ENCODE measurements around the gene GTF3C2.
"Not testable (repeated sequence)": the region's sequence is repeated elsewhere in the genome, so short reads cannot be mapped to it uniquely, and the experiment has no call there.

Gene GTF3C2

DNA sequence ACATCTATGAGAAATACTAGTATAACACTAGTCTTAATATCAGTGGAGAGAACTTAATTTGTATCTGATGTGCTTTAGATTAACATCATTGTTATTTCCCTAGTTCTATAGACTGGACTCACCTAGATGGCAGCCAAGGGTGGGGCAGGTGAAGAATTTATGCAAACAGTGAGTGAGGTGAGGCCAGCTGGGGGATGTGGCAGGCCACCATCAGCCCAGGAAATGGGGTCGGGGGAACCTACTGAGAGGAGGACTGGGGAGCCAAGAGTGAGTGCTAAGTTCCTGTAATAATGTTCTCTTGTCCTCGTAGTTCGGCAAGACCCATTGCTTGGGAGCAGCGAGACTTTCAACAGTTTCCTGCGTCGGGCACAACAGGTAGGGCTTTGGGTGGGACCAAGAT lies 16.4 kb upstream of the GTF3C2 start:
- no peak for DNase-seq

DNA sequence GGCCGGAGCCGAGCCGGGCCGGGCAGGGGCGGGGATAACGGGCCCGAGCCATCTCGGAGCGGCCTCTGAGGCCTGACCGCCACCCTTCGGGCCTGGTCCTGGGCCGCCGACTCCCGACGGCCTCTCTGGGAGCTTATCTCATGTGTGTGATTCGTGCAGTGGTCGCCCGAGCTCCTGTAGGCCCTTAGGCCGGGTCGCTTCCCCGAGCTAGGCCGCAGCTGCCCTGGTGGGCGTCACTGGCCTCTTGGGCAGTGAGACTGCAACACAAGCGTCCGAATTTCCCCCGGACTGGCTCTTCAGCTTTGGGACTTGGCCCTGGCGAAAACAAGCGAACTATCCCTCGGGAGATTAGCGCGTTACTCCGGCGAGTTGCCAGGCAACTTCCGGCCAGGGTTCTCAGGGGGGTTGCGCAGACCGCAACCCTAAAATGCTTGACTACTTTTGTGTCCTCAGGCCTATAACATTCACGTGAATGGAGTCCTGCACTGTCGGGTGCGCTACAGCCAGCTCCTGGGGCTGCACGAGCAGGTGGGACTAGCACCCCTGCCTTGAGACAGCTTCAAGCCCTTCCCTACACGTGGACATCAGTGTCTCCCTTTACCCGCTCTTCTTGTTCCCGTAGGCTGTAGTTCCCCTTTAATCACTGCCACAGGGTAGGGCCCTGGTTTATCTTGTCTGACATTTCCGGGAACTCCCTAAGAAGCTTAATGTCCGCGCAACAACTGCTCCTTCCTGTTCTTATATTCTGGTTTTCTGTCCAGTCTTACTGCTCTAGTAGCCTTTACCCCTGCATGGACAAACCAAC lies 14.5 kb upstream of the GTF3C2 start:
- peak; percentile 93 for DNase-seq

DNA sequence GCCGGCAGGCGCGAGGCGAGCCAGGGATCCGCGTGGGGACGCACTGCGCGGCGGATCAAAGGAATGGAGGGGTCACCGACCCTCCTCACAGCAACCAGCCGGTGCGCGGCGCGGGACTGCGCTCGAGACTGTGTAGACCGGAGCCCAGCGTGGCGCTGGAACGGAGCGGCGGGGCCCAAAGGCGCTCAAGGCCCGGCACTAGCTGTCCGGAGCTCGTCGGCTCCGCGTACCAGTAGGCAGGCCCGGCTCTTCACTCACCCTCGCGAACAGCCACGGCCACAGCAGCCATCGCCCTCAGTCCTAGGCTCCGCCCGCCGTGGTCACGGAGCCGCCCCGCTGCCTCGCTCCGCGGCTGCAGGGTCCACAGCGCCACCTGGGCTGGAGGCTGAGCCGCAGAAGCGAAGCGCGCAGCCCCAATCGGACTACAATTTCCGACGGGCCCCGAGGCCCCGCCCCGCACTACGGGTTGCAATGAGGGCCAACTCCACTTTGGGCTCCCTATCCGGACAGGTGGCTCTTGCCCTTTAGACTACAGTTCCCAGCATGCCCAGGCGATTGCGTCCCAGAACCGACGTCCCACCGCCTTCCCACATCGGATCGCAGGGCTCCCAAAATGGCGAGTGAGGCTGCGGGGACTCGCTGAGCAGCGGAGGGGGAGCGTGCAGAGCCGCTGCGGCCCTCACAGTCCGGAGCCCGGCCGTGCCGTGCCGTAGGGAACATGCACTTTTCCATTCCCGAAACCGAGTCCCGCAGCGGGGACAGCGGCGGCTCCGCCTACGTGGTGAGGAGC lies 13.7 kb upstream of the GTF3C2 start, which contains the start of the genes EIF2B4 and SNX17:
EIF2B4 (minus strand) TSS at position 313 of the 790 bp plus-strand sequence; CDS start at position 289, 24 bp downstream.
SNX17 (plus strand) TSS at position 591 of the 790 bp plus-strand sequence; CDS start at position 719, 128 bp downstream.
- DNase-seq = peak; percentile 100

DNA sequence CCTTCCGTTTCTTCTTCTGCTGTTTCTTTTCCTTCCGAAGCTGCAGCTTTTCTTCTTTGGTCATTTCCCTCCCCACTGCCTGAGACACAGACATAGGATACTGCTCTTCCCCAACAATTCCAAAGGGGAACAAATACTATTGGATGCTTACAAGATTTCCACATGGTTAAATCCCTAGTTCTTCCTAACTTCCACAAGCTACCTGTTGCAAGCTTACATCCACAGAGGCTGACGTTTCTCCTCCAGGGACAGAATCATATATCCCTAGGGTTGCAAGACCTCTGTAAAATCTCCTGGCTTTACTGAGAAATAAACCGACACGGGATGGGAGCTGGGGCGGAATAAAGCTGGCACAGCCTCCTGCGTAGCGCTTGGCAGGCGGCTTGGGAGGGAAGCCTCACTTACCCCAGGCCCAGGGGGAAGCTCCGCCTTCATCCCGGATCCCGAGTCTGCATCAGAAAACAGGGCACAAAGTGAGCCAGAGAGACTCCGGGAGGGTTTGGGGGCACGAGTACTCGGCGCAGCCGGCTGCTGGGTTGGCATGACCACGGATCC lies 13.0 kb upstream of the GTF3C2 start:
- DNase-seq = peak; percentile 69

DNA sequence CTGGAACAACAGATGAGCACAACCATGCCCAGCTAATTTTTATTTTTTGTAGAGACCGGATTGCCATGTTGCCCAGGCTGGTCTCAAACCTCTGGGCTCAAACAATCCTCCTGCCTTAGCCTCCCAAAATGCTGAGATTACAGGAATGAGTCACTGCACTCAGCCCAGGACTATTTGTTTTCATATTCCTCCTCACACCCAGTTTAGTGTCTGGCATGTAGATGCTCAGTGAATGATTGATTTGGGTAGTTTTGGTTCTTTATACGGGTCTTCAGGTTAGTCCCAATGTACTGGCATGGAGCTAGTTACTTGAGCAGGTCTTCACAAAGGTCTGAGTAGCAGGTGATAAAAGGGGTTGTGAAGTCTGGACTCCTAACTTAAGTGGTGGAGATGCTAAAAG lies 7.4 kb upstream of the GTF3C2 start:
- DNase-seq = no peak

DNA sequence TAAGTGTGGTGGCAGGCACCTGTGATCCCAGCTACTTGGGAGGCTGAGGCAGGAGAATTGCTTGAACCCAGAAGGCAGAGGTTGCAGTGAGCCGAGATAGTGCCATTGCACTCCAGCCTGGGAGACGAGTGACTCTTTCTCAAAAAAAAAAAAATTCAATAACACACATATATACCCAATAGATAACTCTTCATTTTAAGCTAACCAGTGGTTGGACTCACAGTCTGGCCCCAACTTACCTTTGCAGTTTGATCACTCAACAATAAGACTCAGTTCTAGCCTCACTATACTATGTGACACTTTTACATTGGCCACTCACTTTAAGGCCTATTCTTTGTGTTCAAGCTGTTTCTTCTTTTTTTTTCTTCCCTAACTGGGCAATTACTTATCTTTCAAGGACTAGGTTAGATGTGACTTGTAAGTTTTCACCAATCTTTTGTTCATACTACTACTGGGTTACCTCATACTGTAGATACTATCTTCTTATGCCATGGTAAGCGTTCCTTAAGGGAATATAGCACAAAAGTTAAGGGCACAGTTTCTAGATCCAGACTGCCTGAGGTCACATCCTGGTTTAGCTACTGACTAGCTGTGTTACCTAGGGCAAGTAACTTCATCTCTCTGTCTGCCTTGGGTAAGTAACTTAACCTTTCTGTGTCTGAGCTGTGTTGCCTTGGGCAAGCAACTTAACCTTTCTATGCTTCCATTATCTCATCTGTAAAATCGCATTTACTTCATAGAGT lies 6.3 kb upstream of the GTF3C2 start:
- no peak for DNase-seq

DNA sequence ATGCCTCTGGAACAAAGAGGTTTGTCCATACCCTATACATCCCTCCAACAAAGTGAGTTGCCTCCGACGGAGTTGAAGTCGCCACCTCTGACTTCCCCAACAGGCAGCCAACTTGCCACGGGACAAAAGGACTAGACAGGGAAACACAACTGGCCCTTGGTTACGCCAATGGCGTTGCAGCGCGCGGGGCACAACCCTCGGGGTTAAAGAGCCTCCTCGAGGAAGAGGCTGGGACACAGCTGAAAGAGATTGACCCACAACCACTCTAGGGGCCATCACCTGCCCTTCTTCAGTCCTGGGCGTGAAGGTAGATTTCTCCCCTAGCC lies 545 bp downstream of the GTF3C2 start:
- peak; percentile 88 for DNase-seq

DNA sequence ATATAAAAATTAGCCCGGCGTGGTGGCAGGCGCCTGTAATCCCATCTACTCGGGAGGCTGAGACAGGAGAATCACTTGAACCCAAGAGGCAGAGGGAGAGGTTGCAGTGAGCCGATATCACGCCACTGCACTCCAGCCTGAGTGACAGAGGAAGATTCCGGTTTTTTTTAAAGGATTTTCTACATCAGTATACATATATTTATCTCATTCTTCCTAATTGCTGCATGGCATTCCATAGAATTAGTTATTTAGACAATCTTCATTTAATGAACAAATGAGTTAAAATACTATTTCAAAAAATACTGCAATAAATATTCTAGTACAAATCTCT lies 2.0 kb downstream of the GTF3C2 start:
- DNase-seq = no peak

DNA sequence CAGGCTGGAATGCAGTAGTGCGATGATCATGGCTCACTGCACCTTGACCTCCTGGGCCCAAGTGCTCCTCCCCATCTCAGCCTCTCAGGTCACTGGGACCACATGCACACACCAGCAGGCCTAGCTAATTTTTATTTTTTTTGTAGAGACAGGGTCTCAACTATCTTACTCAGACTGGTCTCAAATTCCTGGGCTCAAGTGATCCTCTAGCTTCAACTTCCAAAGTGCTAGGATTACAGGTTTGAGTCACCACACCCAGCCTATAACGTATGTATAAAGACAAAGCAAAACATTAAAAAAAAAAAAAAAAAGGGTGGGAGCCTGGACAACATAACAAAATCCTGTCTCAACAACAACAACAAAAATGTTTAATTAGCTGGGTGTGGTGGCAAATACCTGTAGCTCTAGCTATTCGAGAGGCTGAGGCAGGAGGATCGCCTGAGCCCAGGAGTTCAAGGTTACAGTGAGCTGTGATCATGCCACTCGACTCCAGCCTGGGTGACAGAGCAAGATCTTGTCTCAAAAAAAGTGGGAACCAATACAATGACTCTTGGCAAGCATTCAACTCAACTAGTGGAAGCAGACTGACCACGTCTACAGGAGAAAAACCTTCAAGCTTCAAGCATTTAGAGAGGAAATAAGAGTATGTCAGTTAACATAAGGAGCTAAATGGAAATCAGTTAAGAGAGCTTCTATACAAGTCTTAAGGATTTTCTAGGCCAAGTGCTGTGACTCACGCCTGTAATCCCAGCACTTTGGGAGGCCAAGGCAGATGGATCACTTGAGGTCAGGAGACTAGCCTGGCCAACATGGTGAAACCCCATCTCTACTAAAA lies 2.6 kb downstream of the GTF3C2 start:
- peak; percentile 83 for DNase-seq

DNA sequence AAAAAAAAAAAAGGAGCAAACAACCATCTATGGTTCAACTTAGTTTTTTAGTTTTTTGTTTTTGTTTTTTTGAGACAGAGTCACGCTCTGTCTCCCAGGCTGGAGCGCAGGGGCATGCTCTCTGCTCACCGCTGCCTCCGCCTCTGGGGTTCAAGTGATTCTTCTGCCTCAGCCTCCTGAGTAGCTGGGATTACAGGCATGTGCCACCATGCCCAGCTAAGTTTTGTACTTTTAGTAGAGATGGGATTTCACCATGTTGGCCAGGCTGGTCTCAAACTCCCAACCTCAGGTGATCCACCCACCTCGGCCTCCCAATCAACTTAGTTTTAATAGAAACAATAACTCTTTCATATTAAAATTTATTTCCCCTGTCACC lies 3.2 kb downstream of the GTF3C2 start:
- DNase-seq = not testable (repeated sequence)

DNA sequence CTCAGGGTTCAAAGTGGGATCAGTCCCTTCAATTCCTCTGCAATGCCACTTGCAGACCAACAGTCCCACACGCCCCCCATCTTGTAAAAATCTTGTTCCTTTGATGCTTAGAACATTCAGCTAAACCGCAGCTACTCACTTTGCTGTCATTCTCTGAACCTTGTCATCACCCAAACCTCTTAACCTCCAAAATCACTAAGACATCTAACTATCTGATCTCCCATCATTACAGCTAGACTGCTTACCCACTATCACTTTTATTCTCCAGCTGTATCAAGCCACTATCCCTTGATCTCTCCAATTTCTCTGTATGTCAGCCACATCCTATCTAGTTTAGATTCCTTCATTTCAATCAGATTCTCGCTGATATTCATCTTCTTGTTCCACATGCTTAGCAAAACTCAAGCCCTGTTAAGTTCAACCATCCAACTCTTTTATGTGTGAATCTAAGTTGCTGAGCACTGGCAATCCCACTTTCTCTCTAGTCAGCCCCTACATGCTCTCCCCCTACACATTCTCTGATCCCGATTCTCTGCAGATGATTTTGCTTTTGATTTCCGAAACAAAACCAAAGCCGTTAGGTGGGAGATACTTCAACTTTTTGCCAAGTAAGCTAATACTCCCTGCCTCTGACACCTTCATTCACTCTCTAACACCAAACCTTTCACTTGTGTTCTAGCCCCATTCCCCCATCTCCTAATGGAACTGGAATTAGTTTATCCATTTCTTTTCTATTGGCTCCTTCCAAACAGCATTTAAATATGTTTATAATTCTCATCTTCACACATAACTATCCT lies 4.6 kb downstream of the GTF3C2 start:
- no peak for DNase-seq

DNA sequence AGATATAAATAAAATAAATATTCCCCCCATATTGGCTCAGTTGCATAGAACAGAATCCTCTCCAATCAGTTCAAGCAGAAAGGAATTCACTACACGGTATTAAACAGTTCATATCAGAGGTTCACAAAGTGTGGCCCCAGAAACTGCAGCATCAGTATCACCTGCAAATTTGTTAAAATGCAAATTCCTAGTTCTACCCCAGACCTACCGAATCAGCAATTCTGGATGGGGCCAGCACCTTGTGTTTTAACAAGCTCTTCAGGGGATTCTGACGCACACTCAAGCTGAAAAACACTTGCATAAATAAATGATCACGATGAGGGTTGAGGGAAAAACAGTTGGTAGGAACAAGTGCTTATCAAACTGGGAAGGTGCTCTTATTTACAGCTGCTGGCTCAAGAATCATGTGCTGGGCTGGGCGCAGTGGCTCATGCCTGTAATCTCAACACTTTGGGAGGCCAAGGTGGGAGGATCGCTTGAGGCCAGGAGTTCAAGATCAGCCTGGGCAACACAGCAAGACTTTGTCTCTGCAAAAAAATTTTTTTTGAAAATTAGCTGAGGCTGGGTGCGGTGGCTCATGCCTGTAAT lies 6.4 kb downstream of the GTF3C2 start:
- DNase-seq = no peak

DNA sequence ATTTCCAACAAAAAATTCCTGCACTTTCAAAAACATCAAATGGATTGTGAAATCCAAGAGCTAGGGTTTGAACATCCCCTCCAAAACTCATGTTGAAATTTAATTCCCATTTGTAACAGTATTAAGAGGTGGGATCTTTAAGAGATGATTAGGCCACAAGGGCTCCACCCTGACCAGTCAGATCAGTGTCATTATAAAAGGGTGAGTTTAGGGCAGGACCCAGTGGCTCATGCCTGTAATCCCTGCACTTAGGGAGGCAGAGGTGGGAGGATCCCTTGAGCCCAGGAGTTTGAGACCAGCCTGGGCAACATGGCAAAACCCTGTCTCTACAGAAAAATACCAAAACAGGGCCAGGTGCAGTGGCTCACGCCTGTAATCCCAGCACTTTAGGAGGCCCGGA lies 8.9 kb downstream of the GTF3C2 start:
- DNase-seq = no peak

DNA sequence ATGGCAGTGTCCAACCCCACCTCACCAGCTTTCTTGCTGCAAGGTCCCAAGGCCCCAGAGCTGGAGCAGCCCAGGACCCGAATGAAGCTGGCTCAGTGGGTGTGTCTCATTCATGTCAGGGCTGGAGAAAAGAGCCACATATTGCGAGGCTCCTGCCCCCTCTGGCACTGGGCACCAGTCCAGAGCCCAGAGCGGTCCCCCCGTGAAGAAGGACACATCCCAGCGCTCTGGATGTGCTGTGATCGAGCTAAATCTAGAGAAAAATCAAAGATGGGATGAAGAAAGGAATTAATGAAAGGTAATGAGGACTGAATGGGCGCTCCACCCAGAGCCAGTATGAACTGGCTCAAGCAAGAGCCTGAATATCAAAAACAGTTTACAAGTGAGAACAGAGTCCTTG lies 20.4 kb downstream of the GTF3C2 start:
- no peak for DNase-seq

DNA sequence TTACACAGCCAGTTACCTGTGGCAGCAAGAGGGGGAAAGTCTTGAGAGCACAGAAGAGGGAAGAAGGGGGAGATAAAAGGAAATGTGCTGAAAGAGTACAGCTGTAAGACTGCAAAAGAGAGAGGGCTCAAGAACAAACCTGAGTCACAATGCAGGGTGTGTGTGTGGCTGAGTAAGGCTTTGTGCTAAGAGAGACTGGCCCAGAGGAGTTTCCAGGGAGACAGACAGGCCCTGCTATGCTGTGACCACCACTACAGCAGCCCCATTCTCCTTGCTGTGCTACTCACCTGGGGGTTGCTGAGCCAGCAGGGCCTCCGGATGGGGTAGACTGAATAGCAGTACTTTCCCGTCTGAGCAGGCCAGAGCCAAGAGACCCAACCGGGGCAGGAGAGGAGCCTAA lies 21.3 kb downstream of the GTF3C2 start:
- DNase-seq = no peak

DNA sequence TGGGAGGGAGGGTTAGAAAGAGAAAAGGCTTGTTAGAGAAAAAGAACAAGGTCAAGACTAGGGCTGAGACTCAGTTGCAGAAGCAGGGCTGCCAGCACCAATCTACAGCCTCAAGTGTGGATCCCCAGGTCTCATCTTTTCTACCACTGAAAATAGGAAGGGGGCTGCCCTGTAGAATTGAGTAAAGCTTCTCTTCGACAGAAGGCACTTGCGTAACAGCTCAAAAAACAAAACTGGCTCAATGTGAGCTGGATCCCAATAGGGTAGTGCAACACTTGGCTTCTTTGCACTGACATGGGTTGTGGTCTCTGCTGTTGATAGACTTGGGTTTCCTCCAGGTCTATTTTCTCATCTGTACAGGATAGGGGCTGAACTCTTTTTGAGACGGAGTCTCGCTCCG lies 31.8 kb downstream of the GTF3C2 start:
- DNase-seq = peak; percentile 46

DNA sequence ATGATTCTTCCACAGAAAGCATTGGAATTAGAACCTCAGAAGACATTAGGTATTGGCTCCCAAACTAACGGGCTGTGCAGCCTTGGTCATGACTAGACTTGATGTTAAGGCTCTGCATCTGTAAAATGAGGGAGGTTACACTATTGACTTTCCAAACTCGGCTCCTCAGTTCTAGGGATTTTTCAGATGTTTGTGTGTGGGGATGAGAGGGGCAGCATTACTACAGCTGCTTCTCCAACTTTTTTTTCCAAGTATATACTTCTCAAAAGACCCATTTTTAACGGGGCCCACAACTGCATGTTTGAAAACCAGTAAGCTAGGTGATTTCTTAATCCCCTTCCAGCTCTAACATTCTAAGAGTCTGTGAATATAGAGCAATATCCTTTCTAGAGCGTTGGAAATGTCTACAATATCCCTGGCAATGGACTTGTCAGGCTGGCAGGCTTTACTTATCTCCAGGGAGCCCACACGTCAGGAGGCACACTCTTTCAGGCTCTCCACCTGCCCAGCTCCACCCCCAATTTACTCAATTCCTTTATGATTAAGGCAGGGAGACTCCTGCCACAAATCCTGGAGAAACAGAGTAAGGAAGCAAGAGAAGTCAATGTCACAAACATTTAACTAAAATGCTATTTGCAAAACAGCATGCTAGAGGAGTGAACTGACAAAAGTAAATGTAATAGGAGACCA lies 32.8 kb downstream of the GTF3C2 start:
- no peak for DNase-seq

DNA sequence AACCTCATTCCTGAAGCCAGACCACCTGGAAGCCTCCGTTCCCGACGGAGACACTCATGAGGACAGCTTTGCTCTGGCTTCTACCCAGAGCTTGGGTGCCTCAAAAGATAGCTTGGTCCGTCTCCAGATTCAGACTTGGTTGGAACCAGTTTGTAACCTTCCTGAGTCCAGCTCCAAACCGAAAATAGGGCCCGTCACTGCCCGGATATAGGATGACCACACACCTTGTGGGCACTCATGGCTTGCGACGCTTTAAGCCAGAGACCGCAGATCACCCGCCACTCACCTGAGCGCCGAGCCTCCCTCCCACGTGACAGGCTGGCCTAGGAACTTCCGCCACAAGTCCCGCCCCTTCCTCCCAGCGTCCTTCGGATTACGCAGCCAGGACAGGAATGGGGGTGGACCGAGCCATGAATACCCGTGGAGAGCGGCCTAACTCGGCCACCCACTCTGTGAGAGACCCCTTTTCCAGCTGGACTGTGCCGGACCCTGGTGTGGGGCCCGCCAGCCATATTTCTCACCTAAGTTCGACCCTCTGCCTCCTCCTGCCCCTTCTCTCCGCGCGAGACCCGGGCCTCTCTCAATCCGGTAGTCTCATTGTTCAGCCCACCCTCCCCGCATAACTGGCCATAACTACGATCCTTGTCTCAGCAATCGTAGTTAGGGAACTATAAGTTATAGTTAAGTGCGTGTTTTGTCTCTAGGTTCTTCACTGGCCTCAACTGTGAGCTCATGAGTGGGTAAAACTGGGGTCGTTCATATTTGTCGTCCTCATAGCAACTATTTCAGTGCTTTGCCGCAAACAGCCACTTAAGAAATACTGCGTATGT lies 33.6 kb downstream of the GTF3C2 start, which contains the start of gene MPV17:
MPV17 (minus strand) TSS at position 332 of the 830 bp plus-strand sequence. CDS start 580 bp downstream, outside the sequence.
- peak; percentile 97 for DNase-seq

DNA sequence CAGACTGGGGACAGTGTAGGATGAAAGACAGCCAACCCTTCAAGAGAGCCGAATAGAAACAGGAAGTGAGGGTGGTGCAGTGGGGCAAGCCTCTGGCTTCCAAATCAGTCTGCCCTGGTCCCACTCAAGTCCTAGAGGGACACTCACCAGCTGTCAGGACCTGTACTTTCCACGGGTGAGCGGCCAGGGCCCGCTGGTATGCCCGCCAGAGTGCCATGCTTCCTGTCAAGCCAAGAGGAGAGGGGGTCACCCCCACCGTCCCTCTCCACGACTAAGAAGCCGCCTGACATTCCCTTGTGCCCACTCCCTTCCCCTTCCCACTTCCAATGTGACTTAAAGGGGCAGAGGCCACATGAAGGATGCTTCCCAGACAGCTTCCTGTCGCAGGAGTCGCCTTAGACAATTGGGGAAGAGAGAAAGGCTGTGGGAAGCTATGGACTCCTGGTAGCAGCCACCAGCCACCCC lies 34.2 kb downstream of the GTF3C2 start:
- DNase-seq = peak; percentile 61
